NCI-H82 (cell line): Measurements from ENCODE around the gene FCER2.

Source experiments
- DNase-seq: peaks from one replicate; lab custom pipeline; 2025; lab: John Stamatoyannopoulos, UW

FCER2 gene

DNA sequence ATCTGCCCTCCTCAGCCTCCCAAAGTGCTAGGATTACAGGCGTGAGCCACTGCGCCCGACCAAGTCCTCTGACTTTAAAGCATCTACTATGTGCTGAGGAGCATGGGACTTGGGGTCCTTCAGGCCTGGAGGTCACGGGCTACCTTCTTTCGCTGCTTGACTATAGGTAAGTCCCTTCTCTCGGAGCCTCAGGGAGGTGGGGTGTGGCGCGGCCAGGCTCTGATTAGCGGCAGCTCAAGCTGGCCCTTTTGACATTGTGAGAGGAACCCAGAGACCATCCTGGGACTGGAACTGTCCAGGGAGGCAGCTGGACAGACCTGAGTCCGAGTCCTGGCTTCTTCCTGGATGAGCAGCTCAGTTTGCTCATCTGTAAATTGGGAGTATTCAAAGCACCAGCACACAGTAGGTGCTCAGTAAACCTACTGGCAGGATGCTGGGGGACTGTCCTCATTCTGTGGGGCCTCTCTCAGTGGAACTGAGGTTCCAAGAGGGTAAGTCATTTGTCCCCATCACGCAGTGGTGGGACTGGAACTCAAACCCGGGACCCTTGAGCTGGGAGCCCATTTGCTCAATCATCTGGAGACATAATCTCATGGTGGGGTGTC, 780 bp downstream of the FCER2 start:
- no peak for DNase-seq

DNA sequence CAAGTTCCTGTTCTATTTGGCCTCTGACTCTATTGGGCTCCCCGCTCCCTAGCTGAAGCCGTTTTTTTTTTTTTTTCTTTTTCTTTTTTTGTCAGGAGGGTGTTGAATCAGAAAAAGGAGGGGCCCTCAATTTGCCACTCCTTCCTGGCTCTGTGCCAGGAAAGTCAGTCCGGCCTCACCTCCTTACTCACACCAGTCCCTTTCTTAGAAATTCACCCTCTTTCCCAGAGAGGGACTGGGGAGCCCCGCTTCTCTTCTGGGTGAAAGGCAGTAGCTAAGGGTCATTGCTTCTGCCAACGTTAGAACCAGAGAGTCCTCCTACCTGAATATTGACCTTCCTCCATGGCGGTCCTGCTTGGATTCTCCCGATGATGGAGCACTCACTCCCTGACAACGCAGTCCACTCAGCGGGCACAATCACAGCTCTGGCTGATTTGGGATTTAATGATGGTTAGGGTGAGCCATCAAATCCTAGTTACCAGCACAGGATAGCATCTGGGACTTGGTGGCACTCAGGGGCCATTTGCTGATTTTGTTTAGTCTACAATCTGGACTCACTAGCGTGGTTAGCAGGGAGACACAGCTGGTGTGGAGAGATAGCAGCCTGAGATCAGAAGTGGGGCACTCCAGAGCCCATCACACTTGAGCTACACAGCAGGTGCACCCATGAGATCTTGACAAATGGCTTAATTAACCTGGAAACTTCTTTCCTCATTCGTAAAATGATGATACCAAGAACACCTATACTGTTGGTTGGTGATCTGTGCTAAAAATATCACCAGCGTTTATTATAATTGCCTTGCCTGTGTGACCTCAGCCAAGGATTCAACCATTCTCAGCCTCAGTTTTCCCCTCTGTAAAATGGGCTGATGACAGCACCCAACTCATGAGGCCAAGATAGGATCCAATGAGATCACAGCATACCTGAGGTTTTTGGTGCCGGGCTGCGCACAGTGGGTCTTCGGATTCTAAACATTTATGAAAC, 2.2 kb downstream of the FCER2 start:
- DNase-seq = no peak

DNA sequence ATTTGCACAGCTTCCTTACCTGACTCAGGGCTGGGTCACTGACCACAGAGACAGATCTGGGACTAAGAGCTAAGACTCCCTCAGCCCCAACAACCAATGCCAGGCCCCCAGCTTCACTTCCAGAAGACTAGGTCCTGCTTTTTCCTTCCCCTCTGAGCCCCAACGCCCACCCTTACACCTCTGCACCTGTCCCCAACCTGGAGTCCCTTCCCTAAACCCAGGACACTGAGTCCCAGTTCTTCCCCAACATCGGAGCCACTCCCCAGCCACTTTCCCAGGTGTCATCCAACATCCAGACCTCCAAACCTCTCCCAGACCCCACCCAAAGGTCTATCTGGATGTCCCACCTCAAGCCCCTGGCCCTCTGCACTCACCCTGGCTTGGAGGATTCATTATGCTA, 2.9 kb downstream of the FCER2 start:
- no peak for DNase-seq

DNA sequence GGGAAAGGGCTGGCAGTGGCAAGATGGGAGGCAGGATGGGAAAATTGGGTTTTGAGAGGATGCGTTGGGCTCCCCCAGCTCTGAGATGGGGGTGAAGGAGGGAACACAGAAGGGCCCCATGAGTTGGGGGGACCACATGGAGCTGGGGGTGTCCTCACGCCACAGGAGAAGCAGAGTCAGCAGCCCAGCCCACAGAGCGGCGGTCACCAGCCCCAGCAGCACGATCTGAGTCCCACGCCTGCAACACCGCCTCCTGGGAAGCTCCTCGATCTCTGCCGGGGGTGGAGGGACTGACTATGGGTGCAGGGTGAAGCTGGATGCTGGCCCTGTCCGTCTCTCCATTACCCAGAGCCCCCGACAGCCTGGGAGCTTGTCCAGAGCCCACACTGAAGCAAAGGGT, 3.3 kb downstream of the FCER2 start:
- DNase-seq = no peak

DNA sequence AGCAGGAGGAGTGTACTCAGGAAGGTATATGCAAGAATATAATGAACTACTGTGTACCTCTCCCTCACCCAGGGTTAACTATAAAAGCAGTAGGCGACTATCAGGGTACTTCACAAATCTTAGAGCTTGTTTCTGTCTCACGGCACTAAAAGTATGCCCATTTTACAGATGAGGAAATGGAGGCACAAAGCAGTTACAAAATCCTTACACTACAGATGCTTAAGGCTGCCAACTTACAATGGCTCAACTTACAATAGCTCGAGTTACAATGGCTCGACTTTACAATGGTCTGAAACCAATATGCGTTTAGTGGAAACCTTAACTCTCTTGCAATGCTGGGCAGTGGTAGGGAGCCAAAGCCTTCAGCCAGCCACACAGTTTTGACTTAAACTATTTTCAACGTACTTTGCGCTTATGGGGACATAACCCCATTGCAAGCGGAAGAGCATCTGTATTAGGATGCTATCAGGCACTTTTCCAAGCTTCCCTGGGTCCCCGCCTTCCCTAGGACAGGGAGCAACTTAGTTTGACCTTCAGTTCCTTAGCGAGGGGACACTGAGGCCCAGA, 4.1 kb downstream of the FCER2 start:
- no peak for DNase-seq

DNA sequence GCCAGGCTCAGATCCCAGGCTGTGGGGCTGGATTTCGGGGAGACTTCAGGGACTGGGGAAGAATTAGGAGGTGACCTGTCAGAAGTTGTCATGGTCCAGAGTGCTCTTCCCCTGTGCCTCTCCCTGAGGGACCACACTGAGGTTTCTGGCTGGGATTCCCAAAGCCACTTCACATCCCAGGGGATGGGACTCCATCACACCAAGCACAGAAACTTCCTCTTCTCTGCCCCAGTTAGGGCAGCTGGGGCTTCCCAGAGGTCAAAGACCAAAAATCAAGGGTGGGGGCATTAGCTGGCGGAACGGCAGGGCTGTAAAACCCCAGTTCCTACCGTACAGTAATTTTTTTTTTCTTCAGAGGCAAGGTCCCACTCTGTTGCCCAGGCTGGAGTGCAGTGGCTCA, 7.4 kb downstream of the FCER2 start:
- no peak for DNase-seq

DNA sequence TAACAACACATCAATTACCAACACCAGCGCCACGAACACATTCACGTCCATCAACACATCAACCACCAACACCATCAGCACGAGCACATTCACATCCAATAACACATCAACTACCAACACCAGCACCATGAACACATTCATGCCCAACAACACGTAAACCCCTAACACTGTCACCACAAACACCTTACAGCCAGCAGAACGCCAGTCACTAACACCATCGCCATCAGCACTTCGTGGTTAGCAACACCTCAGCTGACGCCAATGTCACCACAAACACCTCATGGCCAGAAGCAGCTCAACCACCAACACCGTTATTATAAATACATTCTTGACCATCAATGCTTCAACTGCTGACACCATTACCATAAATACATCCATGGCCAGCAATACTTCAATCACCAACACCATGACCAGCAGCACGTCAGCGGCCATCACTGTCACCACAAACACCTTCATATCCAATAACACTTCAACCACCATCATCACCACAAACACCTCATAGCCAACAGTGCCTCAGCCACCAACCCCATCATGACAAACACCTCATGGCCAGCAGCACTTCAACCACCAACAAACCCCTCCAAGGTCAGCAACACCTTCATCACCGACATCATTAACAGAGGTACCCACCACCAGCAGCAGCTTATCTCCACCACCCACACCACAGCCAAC, 9.4 kb downstream of the FCER2 start:
- no peak for DNase-seq

DNA sequence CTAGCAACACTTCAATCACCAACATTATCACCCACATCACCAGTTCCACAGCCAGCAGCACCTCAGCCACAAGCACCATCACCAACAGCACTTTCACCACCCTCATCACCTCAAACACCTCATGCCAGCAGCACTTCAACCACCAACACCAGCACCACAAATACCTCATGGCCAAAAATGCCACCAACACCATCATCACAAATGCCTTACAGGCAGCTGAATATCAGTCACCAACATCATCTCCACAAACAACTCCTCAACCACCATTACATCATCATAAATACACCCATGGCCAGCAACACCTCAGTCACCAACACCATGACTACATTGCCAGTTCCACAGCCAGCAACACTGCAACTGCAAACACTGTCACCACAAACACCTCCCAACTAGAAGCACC, 10.4 kb downstream of the FCER2 start:
- DNase-seq = no peak

DNA sequence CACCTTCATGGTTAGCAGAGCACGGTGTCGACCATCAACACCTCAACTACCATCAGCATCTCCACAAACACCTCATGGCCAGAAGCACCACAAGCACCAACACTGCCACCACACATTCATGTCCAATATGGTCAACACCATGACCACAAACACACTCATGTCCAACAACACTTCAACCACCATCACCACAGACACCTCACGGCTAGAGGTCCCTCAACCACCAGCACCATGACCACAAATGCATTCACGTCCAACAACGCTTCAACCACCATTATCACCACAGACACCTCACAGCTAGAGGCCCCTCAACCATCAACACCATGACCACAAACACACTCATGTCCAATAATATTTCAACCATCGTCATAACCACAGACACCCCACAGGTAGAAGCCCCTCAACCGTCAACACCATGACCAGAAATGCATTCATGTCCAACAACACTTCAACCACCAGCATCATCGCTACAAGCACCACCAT, 11.1 kb downstream of the FCER2 start:
- no peak for DNase-seq

DNA sequence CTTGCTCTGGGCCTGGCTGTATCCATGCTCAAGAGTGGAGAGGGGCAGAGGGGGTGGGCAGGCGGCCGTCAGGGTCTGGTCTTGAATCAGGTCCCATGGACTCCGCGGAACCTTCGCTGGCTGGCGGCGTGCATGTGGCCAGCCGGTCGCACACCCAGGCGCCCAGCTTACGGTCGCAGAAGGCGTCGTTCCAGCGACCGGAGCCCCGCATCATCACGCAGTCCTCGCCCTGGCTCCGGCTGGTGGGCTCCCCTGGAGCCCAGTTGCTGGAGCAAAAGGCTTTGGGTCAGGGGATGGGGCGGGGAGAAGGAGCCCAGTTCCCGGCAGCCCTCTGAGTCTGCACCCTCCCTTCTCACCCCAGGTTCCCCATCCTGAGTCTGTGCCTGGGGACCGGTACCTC, 12.8 kb downstream of the FCER2 start:
- DNase-seq = no peak

DNA sequence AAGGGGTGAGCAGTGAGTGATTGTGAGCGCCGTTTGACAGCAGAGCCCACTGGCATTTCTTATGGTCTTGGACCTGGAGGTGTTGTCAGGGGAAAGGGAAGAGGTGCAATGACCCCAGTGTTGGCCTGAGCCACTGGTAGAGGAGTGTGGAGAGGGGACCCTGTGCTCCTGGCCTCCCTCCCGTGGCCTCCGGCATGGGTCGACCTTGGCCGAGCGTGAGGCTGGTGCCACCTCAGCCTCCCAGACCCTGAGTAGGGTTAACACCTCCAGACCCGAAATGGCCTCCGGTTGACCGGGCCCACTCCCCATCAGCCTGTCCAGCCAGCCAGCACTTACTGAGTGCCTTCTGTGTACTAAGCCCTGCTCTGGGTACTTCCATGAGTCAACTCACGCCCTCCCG, 14.8 kb downstream of the FCER2 start:
- no peak for DNase-seq

DNA sequence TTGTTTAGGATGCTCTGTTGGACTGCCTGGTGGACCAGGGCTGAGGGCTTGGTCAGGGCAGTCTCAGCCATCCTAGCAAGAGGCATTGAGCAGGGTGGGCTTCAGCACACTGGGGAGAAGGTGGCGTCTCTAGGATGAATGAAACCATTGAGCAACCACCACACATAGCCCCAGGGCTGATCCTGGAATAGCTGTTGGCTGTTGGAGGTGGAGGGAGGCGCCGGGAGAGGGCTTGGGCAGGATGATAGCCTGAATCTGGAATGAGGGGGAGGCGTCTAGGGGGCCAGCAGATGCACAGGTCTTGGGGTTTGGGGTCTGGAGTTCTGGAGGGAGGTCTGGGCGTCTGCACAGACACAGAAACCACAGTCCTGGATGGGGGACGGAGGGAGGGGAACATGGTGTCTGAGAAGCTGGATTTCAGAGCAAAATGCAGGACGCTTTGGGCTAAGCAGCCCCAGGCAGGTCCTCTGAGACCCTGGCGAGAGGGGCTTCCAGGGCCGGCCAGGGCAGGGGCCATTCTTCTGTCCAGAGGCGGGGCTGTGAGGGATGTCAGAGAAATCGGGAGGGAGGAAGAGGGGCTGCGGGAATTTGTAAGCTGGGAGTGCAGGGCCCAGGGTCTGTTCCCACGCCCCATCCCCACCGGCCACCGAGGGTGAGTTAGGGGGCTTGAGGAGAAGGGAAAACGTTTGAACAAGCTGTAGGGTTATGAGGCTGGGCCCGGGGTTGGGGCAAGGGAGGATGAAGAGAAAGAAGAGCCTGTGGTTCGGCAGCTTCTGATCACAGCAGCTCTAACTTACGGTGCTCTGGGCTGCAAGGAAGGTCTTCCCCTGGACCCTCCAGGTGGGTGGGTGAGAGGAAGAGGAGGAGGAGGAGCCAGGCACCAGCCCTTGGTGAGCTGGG, 16.1 kb downstream of the FCER2 start:
- no peak for DNase-seq

DNA sequence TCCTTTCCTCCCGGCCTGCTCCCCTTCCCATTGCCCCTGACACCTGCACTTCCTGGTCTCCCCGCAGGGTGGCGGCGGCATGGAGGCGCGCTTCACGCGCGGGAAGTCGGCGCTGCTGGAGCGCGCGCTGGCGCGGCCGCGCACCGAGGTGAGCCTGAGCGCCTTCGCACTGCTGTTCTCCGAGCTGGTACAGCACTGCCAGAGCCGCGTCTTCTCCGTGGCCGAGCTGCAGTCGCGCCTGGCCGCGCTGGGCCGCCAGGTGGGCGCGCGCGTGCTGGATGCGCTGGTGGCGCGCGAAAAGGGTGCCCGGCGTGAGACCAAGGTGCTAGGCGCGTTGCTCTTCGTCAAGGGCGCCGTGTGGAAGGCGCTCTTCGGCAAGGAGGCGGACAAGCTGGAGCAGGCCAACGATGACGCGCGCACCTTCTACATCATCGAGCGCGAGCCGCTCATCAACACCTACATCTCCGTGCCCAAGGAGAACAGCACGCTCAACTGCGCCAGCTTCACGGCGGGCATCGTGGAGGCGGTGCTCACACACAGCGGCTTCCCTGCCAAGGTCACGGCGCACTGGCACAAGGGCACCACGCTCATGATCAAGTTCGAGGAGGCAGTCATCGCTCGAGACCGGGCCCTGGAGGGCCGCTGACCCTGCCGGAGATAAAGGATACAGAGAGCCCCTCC, 19.6 kb downstream of the FCER2 start:
- no peak for DNase-seq

DNA sequence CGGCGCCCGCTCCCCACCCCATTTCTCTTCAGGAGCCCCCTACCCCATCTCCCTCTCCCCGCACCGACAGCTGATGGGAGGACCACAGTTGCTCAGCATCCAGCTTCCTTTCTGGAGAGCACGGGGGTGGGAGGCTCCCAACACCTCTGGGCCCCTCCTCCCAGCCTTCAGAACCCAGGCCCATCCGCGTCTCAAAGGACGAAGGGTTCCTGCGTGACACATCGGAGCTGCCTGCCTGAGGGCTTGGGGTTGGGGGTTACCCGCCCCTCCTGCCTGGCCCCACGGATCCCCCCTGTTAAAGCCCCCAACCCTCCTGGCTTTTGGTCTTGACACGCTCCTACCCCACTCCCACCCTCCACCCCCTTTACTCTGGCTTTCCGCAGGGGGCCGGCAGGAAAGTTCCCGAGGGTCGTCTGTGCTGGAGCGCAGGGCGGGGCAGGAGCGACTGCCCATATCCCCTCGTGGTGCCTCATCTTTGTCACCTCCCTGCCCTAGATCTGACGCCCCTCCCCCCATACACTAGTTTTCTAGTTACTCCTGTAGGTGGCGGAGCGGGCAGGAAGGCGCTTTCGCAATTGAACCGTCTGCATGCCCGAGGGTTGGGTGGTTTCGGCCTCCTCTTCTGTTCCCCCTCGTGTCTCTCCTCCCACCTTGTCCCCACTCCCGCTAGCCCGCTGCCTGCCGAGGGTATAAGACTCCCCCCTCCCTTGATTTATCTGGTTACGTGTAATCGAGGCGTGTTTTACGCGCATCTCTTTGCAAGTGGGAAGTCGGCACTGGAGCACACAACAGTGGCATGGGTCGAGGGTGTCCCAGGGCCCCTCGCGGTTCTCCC, 20.4 kb downstream of the FCER2 start:
- DNase-seq = peak; percentile 79

DNA sequence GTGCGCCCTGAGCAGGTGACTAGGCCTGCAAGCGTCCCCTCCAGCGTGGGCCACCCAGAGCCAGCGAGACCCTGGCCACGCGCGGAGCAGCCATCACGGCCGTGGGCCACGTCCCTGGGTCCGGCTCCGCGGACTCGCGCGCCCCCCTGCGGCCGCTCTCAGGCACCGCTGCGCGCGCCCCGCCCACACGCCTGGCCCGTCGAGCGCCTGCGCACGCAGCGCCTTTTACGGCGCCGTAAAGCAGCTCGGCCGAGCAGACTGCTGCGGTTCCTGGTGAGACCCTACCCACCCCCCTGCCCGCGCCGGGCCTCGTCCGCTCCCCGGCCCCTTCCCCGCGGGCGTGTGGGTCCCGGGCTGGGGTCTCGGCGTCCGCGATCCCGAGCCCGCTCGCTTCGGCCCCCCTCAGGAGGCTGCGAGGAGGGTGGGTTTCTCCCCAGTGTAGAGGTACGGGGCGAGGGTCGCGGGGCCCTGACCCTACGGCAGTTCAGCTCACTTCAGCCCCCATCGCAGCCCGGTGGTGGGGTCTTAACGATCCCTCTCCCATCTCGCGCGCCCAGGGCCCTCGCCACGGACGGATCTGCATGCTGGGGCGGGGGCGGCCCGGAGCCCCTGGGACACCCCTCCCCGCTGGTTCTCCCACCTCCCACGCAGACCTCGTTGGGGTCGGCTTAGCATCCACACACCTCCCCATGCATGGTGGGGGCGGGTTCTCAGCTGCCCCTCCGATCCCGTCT, 21.2 kb downstream of the FCER2 start, which contains the start of gene TRAPPC5:
TSS of gene TRAPPC5 (plus strand) at position 228 of the 734 bp plus-strand sequence. CDS start 1,421 bp downstream, outside the sequence.
- peak; percentile 89 for DNase-seq

DNA sequence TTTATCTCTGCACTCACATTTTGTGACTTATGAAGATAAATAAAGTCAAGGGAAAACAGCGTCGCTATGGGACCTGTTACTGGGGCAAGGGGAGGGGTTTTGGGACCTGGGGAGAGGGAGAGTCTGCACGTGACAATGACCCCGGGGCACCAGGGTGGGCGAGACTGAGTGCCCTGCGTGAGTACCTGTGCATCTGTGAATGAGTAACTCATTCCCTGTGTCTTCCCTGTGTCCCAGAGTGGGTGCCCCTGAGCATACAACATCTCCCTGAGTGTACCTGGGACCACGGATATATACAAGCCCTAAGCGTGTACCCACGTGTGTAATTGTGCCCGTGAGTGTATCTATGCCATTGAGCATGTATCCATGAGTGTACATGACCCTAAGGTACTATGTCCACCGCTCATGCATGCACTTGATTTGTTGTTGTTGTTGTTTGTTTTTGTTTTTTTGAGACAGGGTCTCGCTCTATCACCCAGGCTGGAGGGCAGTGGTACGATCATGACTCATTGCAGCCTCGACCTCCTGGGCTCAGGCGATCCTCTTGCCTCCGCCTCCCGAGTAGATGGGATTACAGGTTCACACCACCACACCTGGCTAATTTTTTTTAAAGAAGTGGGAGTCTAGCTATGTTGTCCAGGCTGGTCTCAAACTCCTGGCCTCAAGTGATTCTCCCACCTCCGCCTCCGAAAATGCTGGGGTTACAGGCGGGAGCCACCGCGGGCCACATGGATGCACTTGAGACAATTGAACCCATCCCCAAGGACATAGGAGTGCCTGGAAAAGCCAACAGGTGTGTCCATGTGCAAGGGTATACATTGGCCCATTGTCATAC, 21.9 kb downstream of the FCER2 start:
- DNase-seq = no peak

DNA sequence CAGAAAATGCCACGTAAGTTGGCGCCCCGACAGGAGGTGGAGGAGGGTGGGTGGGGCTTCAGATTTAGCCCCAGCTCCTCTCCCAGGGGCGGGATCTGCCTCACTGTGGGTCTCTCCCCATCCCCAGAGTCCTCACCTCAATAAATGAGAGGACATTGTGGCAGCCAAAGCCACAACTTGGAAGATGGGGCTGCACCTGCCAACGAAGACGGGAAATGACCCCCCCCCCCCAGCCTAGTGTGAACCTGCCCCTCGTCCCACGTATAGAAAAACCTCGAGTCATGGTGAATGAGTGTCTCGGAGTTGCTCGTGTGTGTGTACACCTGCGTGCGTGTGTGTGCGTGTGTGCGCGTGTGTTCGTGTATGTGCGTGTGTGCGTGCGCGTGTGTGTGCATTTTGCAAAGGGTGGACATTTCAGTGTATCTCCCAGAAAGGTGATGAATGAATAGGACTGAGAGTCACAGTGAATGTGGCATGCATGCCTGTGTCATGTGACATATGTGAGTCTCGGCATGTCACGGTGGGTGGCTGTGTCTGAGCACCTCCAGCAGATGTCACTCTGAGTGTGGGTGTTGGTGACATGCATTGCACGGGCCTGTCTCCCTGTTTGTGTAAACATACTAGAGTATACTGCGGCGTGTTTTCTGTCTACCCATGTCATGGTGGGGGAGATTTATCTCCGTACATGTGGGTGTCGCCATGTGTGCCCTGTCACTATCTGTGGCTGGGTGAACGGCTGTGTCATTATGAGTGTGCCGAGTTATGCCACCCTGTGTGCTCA, 22.8 kb downstream of the FCER2 start:
- peak; percentile 87 for DNase-seq
